Neuronal stem cell (in vitro differentiated cells): ENCODE measurements around the gene KRTCAP2.
A peak's percentile ranks its signal among the peaks of the same experiment; 100 is the strongest.

Source experiments
- DNase-seq: peaks from one replicate; pipeline ENCODE4 v3.0.0-alpha.2; 2013; ENCODE audit warnings: low spot score
- H2AFZ ChIP-seq: one replicate; pipeline ENCODE4 v1.6.1; 2013; ENCODE audit warnings: mild to moderate bottlenecking, low read length, inconsistent platforms
- H2AK5ac ChIP-seq: 2 replicates; pipeline ENCODE4 v1.6.1; 2013; ENCODE audit warnings: low read depth, mild to moderate bottlenecking, inconsistent platforms, low read length, moderate library complexity, mixed read lengths
- H2BK120ac ChIP-seq: 2 replicates; pipeline ENCODE4 v1.6.1; 2013; ENCODE audit warnings: low read depth, mild to moderate bottlenecking, inconsistent platforms, low read length, moderate library complexity, mixed read lengths
- H2BK12ac ChIP-seq: one replicate; pipeline ENCODE4 v1.6.1; 2013; ENCODE audit warnings: low read length, inconsistent platforms
- H2BK15ac ChIP-seq: 2 replicates; pipeline ENCODE4 v1.6.1; 2013; ENCODE audit warnings: mild to moderate bottlenecking, low read length, inconsistent platforms, mixed read lengths
- H2BK5ac ChIP-seq: one replicate; pipeline ENCODE4 v1.6.1; 2013; ENCODE audit warnings: inconsistent platforms, mild to moderate bottlenecking, low read length, moderate library complexity
- H3K14ac ChIP-seq: one replicate; pipeline ENCODE4 v1.6.1; 2013; ENCODE audit warnings: low read length, inconsistent platforms
- H3K18ac ChIP-seq: 2 replicates; pipeline ENCODE4 v1.6.1; 2013; ENCODE audit warnings: low read length, inconsistent platforms
- H3K23ac ChIP-seq: 2 replicates; pipeline ENCODE4 v1.6.1; 2013; ENCODE audit warnings: low read depth, mild to moderate bottlenecking, mixed read lengths, low read length, inconsistent platforms; ENCODE audit not compliant: poor library complexity
- H3K27ac ChIP-seq: replicated peaks from 3 replicates; pipeline ENCODE4 v1.5.1; 2013; ENCODE audit warnings: low read length, inconsistent platforms
- H3K27me3 ChIP-seq, 3 experiments: 2 replicates each; pipeline ENCODE4 v1.6.1; 2013; ENCODE audit warnings: low read length in 3 of 3, mild to moderate bottlenecking in 2 of 3, inconsistent platforms in 1 of 3, low read depth in 1 of 3, mixed read lengths in 1 of 3, moderate library complexity in 1 of 3; ENCODE audit not compliant: control insufficient read depth in 3 of 3, insufficient read depth in 3 of 3
- H3K36me3 ChIP-seq, 2 donors: replicated peaks in 1 of 2; 2 replicates each; pipeline ENCODE4 v1.6.1; 2013; ENCODE audit warnings: low read length in 2 of 2; ENCODE audit not compliant: control insufficient read depth in 2 of 2, insufficient read depth in 2 of 2
- H3K4ac ChIP-seq: 2 replicates; pipeline ENCODE4 v1.6.1; 2013; ENCODE audit warnings: inconsistent platforms, mild to moderate bottlenecking, low read length, moderate library complexity
- H3K4me1 ChIP-seq, 2 donors: 1 replicate in 1 of 2; 2 replicates in 1 of 2; pipeline ENCODE4 v1.6.1; 2013; ENCODE audit warnings: low read length in 2 of 2, low read depth in 1 of 2; ENCODE audit not compliant: control insufficient read depth in 2 of 2, insufficient read depth in 1 of 2
- H3K4me2 ChIP-seq: one replicate; pipeline ENCODE4 v1.6.1; 2013; ENCODE audit warnings: mild to moderate bottlenecking, low read length, inconsistent platforms; ENCODE audit not compliant: insufficient read depth, poor library complexity, severe bottlenecking
- H3K4me3 ChIP-seq, 2 donors: 2 replicates each; pipeline ENCODE4 v1.5.1; 2013; ENCODE audit warnings: low read length in 2 of 2, mild to moderate bottlenecking in 2 of 2, inconsistent platforms in 1 of 2, moderate library complexity in 1 of 2
- H3K79me1 ChIP-seq: one replicate; pipeline ENCODE4 v1.6.1; 2013; ENCODE audit warnings: low read depth, mild to moderate bottlenecking, inconsistent platforms, low read length, moderate library complexity
- H3K9ac ChIP-seq: one replicate; pipeline ENCODE4 v1.6.1; 2013; ENCODE audit warnings: mild to moderate bottlenecking, low read depth, low read length, inconsistent platforms; ENCODE audit not compliant: poor library complexity
- H3K9me3 ChIP-seq, 2 donors: replicated peaks in 1 of 2; 2 replicates each; pipeline versions ENCODE3 to v1.6.1; 2013; ENCODE audit warnings: low read length in 2 of 2, mild to moderate bottlenecking in 2 of 2, inconsistent platforms in 1 of 2, low read depth in 1 of 2, mixed read lengths in 1 of 2, moderate library complexity in 1 of 2; ENCODE audit not compliant: control insufficient read depth in 2 of 2, insufficient read depth in 1 of 2
- H4K8ac ChIP-seq: one replicate; pipeline ENCODE4 v1.6.1; 2013; ENCODE audit warnings: low read depth, mild to moderate bottlenecking, inconsistent platforms, low read length, moderate library complexity
- H4K91ac ChIP-seq: one replicate; pipeline ENCODE4 v1.6.1; 2013; ENCODE audit warnings: low read length, low read depth, mild to moderate bottlenecking, inconsistent platforms; ENCODE audit not compliant: poor library complexity
- WGBS, 2 donors: extraction: QIAGEN DNeasy Blood & Tissue Kit; methylation state at CpG; one replicate each; pipeline ENCODE4 v1.1.7; 2013; ENCODE audit warnings: missing lambda C conversion rate in 2 of 2, mixed read lengths in 1 of 2; ENCODE audit not compliant: insufficient read length in 2 of 2, insufficient replicate concordance in 1 of 2; ENCODE audit errors: extremely low coverage in 2 of 2; 5-methylcytosine and 5-hydroxymethylcytosine counted together

Gene KRTCAP2

GRCh38 chr1:155183775-155184221 is 10.7 kb upstream of the KRTCAP2 start:
- H3K18ac ChIP-seq = no peak overlapping the region
- no peak overlapping the region for H2AK5ac ChIP-seq
- no peak overlapping the region for H3K4ac ChIP-seq
- H3K23ac ChIP-seq = no peak overlapping the region
- H2BK120ac ChIP-seq = no peak overlapping the region
- H2BK5ac ChIP-seq = no peak overlapping the region
- H3K79me1 ChIP-seq = peaks cover 6% of the 10 kb centered on the region
- H2BK12ac ChIP-seq = peak overlapping the region; percentile 30
- H3K4me3 ChIP-seq = no peak overlapping the region
- no peak overlapping the region for H4K91ac ChIP-seq
- no CpG with 5 or more reads among the region's 20 CpGs for WGBS, 2 donors
- H3K4me2 ChIP-seq = no peak overlapping the region
- no peaks in the 10 kb centered on the region for H3K9me3 ChIP-seq
- H3K9ac ChIP-seq = no peak overlapping the region
- H3K27ac ChIP-seq = no peak overlapping the region
- no peak for DNase-seq
- H2AFZ ChIP-seq = no peak overlapping the region
- peaks cover 0 to 2% of the 10 kb centered on the region in 2 donors for H3K4me1 ChIP-seq
- no peak overlapping the region for H4K8ac ChIP-seq
- peaks cover 14 to 27% of the 10 kb centered on the region in 2 donors for H3K36me3 ChIP-seq
- H3K27me3 ChIP-seq = no peaks in the 10 kb centered on the region
- H3K14ac ChIP-seq = no peak overlapping the region
- no peak overlapping the region for H2BK15ac ChIP-seq

- peaks cover 24 to 40% of the 10 kb centered on the region in 2 donors for H3K36me3 ChIP-seq
- H3K9me3 ChIP-seq = no peaks in the 10 kb centered on the region
- H3K27me3 ChIP-seq = no peaks in the 10 kb centered on the region
- no peak for DNase-seq
- no peak overlapping the region for H2BK12ac ChIP-seq
- no peak overlapping the region for H3K14ac ChIP-seq
- peak overlapping the region; percentile 60 for H3K9ac ChIP-seq
- no peak overlapping the region for H2AFZ ChIP-seq
- H2BK5ac ChIP-seq = no peak overlapping the region
- peaks cover 9% of the 10 kb centered on the region for H3K79me1 ChIP-seq
- H3K4me2 ChIP-seq = no peak overlapping the region
- peaks cover 0 to 2% of the 10 kb centered on the region in 2 donors for H3K4me1 ChIP-seq
- H4K8ac ChIP-seq = no peak overlapping the region
- H3K23ac ChIP-seq = no peak overlapping the region
- no peak overlapping the region for H2AK5ac ChIP-seq
- no peak overlapping the region for H3K27ac ChIP-seq
- H3K4ac ChIP-seq = no peak overlapping the region
- peak overlapping the region; percentile 11 for H3K18ac ChIP-seq
- no peak overlapping the region for H2BK120ac ChIP-seq
- no peak overlapping the region for H2BK15ac ChIP-seq
- H3K4me3 ChIP-seq = no peak overlapping the region
- no peak overlapping the region for H4K91ac ChIP-seq
- WGBS, 2 donors = 100% methylated on average over 1 of the region's 7 CpGs
Observed at GRCh38 chr1:155182052-155182550, 9.0 kb upstream of the KRTCAP2 start.

GRCh38 chr1:155181371-155182051 is 8.4 kb upstream of the KRTCAP2 start:
- H2BK15ac ChIP-seq = no peak overlapping the region
- H3K79me1 ChIP-seq = peaks cover 10% of the 10 kb centered on the region
- peak overlapping the region; percentile 11 for H3K18ac ChIP-seq
- no peak overlapping the region for H2BK12ac ChIP-seq
- H3K36me3 ChIP-seq = peaks cover 29 to 44% of the 10 kb centered on the region in 2 donors
- no peak overlapping the region for H3K23ac ChIP-seq
- H2BK120ac ChIP-seq = no peak overlapping the region
- H4K91ac ChIP-seq = no peak overlapping the region
- H3K27me3 ChIP-seq = no peaks in the 10 kb centered on the region
- peak overlapping the region; percentile 60 for H3K9ac ChIP-seq
- peaks cover 1 to 2% of the 10 kb centered on the region in 2 donors for H3K4me1 ChIP-seq
- H3K9me3 ChIP-seq = no peaks in the 10 kb centered on the region
- DNase-seq = no peak
- no peak overlapping the region for H2AK5ac ChIP-seq
- H2AFZ ChIP-seq = no peak overlapping the region
- no CpG with 5 or more reads among the region's 18 CpGs for WGBS, 2 donors
- H3K14ac ChIP-seq = no peak overlapping the region
- no peak overlapping the region for H3K27ac ChIP-seq
- H2BK5ac ChIP-seq = peak overlapping the region; percentile 75
- no peak overlapping the region for H4K8ac ChIP-seq
- no peak overlapping the region for H3K4ac ChIP-seq
- no peak overlapping the region for H3K4me3 ChIP-seq
- peak overlapping the region; percentile 18 for H3K4me2 ChIP-seq

GRCh38 chr1:155179112-155180031 is 6.3 kb upstream of the KRTCAP2 start:
- Histone ChIP-seq H3K4me2 (no peak overlapping the region), H3K27ac (no peak overlapping the region), H2BK15ac (no peak overlapping the region), H2AK5ac (no peak overlapping the region), H3K18ac (no peak overlapping the region), H3K79me1 (peaks cover 14% of the 10 kb centered on the region), H3K4me3 (no peak overlapping the region), H3K27me3 (no peaks in the 10 kb centered on the region), H3K14ac (no peak overlapping the region), H3K4ac (no peak overlapping the region), H2BK12ac (peak overlapping the region; percentile 22), H2BK120ac (no peak overlapping the region), H3K36me3 (peaks cover 29 to 40% of the 10 kb centered on the region in 2 donors), H4K91ac (peak overlapping the region; percentile 53), H3K9me3 (no peaks in the 10 kb centered on the region), H3K23ac (peak overlapping the region; percentile 73), H3K4me1 (peaks cover 9 to 10% of the 10 kb centered on the region in 2 donors), H4K8ac (no peak overlapping the region), H2BK5ac (peak overlapping the region; percentile 82), H2AFZ (no peak overlapping the region), H3K9ac (no peak overlapping the region)
- WGBS, 2 donors = no CpG with 5 or more reads among the region's 31 CpGs
- no peak for DNase-seq
